Naive B cell (primary cell): ENCODE data around the gene CARHSP1. TPM values are rescaled to one million over a fixed set of nuclear protein-coding genes. Genes with fewer than 3 reads are reported as not detected.
"Not testable (repeated sequence)": the region's sequence is repeated elsewhere in the genome, so short reads cannot be mapped to it uniquely, and the experiment has no call there.

Source experiments
- ATAC-seq, 2 donors: fragments of 150-1000 bp; cut with Tn5 transposase; 2 replicates each; pipeline ENCODE4 v1.10.0; 2021; ENCODE audit warnings: low read depth in 2 of 2, mild to moderate bottlenecking in 2 of 2, moderate library complexity in 2 of 2
- DNase-seq: peaks from one replicate; pipeline ENCODE4 v3.0.0; 2022
- H3K27ac Mint-ChIP-seq, 6 donors: one replicate each; pipeline ENCODE4 v1.8.0; 2020 to 2022; ENCODE audit warnings: mild to moderate bottlenecking in 6 of 6, mixed read lengths in 6 of 6, moderate library complexity in 5 of 6, inconsistent platforms in 2 of 6
- H3K27me3 Mint-ChIP-seq, 3 donors: one replicate each; pipeline ENCODE4 v1.8.0; 2021 to 2022; ENCODE audit warnings: mixed read lengths in 3 of 3, mild to moderate bottlenecking in 1 of 3
- H3K36me3 Mint-ChIP-seq, 2 donors: one replicate each; pipeline ENCODE4 v1.8.0; 2020 to 2022; ENCODE audit warnings: mixed read lengths in 2 of 2, inconsistent platforms in 1 of 2, mild to moderate bottlenecking in 1 of 2
- H3K4me1 Mint-ChIP-seq, 3 donors: one replicate each; pipeline ENCODE4 v1.8.0; 2020 to 2022; ENCODE audit warnings: mixed read lengths in 3 of 3, inconsistent platforms in 1 of 3, mild to moderate bottlenecking in 1 of 3, moderate library complexity in 1 of 3
- H3K4me3 Mint-ChIP-seq, 8 donors: one replicate each; pipeline ENCODE4 v1.8.0; 2020 to 2022; ENCODE audit warnings: mild to moderate bottlenecking in 8 of 8, mixed read lengths in 8 of 8, moderate library complexity in 8 of 8, inconsistent platforms in 2 of 8
- H3K9me3 Mint-ChIP-seq, 7 donors: one replicate each; pipeline ENCODE4 v1.8.0; 2020 to 2022; ENCODE audit warnings: mixed read lengths in 7 of 7, mild to moderate bottlenecking in 5 of 7, inconsistent platforms in 2 of 7, moderate library complexity in 1 of 7
- polyA plus RNA-seq, 6 donors: library from polyadenylated mRNA; unstranded; fragments of 300-500 nt; fragmentation: Illumina TruSeq; gene quantifications; one replicate each; pipeline ENCODE4 v1.2.3, GENCODE V29; 2021; ENCODE audit warnings: low read depth in 6 of 6

The CARHSP1 gene
- polyA plus RNA-seq, 6 donors from 2014 or later: 37.0 to 62.1 (median 50.3) TPM

DNA sequence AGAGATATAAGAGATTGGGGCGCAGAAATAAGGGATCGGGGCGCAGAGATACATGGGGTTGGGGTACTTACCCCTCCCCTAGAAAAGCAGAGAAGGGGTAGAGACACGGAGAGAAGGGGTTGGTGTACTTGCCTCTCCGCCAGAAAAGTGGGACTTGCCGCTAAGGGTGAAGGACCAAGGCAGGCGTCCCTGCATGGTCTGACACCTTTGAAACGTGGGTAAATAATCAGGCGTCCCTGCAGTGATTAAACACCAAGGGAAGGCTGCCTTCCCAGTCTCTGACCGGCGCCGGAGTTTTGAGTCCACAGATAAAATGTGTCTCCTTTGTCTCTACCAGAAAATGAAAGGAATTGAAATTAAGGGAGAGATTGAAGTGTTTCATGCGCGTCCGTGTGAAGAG, 31.2 kb downstream of the CARHSP1 start:
- H3K9me3 Mint-ChIP-seq, H3K27ac Mint-ChIP-seq, DNase-seq, H3K36me3 Mint-ChIP-seq, H3K4me3 Mint-ChIP-seq, H3K27me3 Mint-ChIP-seq, ATAC-seq: not testable (repeated sequence)
- H3K4me1 Mint-ChIP-seq: peaks cover 0 to 17% (median 12%) of the 10 kb centered on the region in 3 donors

GRCh38 chr16:8836797-8837196, 32.0 kb downstream of the CARHSP1 start:
- not testable (repeated sequence) for ATAC-seq, H3K9me3 Mint-ChIP-seq, H3K4me3 Mint-ChIP-seq

DNA sequence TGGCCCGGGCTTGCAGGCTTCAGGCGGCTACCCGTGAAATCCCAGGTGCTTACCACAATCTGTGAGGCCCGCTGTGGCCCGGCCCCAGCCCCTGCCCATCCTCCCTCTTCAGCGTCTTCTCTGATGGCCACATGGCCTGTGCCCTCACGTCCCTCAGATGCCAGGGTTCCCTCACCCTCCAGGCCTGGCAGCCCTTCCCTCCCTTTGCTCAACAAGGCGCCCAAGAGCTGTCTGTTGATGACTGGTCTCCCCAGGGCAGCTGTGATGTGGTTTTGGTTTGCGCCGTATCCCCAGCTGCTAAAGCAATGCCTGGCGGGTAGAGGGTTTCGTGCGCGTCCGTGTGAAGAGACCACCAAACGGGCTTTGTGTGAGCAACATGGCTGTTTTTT, 36.1 kb downstream of the CARHSP1 start:
- Mint-ChIP-seq H3K27me3 (no peaks in the 10 kb centered on the region), H3K4me1 (peaks cover 0 to 19% (median 7%) of the 10 kb centered on the region in 3 donors), H3K27ac (peak overlapping the region in 1 of 6 donors; percentile 73), H3K4me3 (no peak overlapping the region), H3K36me3 (peaks cover 0 to 14% of the 10 kb centered on the region in 2 donors), H3K9me3 (no peaks in the 10 kb centered on the region)
- DNase-seq (no peak), ATAC-seq (no peak)

More at GRCh38 chr16:8836797-8837196, 32.0 kb downstream of the CARHSP1 start:
- DNase-seq, H3K36me3 Mint-ChIP-seq, H3K27me3 Mint-ChIP-seq, H3K27ac Mint-ChIP-seq: not testable (repeated sequence)
- H3K4me1 Mint-ChIP-seq: peaks cover 0 to 14% (median 7%) of the 10 kb centered on the region in 3 donors

DNA sequence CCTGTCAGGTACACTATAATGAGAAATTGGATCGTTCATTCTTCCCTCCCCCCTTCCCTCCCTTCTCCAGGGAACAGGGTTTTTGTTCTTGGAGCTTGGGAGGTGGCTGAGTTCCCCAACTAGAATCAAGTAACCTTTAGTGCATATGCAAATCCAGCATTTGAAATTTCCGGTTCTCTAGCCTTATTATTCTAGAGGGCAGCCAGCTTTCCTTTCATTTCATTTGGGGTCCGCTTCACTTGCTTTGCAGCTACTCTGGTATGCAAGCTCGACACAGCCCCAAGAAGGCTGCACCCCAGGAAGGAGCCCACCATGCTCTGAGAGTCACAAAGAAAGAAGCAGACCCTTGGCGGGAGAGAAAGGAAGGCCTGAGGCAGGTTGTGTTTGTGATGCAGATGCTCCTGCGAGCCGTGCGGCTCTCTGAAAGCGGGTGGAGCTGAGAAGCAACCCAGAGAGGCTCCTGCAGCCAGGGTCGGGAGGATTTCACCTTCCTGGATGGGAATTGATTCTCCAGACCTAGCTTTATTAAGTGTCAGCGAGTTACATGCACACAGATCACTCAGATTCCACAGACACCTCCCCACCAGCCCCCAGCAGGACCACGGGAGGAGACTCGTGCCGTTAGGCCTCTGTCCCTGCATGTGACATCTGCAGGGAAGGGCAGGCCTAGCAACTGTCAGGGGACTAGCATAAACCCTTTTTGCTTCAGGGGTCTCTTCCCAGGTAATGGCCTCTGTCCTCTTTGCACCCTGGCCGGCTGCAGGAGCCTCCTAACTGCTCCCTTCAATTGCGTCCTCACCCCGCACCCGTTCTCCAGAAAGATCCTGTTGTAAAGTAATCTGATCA, 36.7 kb downstream of the CARHSP1 start:
- H3K27ac Mint-ChIP-seq: peak overlapping the region in 2 of 6 donors; percentile 4 to 23
- peaks cover 0 to 14% of the 10 kb centered on the region in 2 donors for H3K36me3 Mint-ChIP-seq
- no peak for ATAC-seq
- H3K4me3 Mint-ChIP-seq: peak overlapping the region in 1 of 8 donors; percentile 18
- H3K4me1 Mint-ChIP-seq: peaks cover 0 to 19% (median 7%) of the 10 kb centered on the region in 3 donors
- H3K27me3 Mint-ChIP-seq: no peaks in the 10 kb centered on the region
- DNase-seq: no peak
- H3K9me3 Mint-ChIP-seq: no peaks in the 10 kb centered on the region

- peaks cover 0 to 14% of the 10 kb centered on the region in 2 donors for H3K36me3 Mint-ChIP-seq
- DNase-seq (no peak), ATAC-seq (no peak)
- H3K9me3 Mint-ChIP-seq: no peaks in the 10 kb centered on the region
- no peak overlapping the region for H3K4me3 Mint-ChIP-seq
- H3K27me3 Mint-ChIP-seq: no peaks in the 10 kb centered on the region
- peak overlapping the region in 1 of 6 donors; percentile 23 for H3K27ac Mint-ChIP-seq
- peaks cover 0 to 19% (median 7%) of the 10 kb centered on the region in 3 donors for H3K4me1 Mint-ChIP-seq
These were observed 37.4 kb downstream of the CARHSP1 start for GRCh38 chr16:8831450-8831849.

- DNase-seq (no peak), ATAC-seq (no peak)
- no peaks in the 10 kb centered on the region for H3K9me3 Mint-ChIP-seq
- peaks cover 0 to 14% of the 10 kb centered on the region in 2 donors for H3K36me3 Mint-ChIP-seq
- H3K4me3 Mint-ChIP-seq: no peak overlapping the region
- H3K27ac Mint-ChIP-seq: peak overlapping the region in 1 of 6 donors; percentile 13
- no peaks in the 10 kb centered on the region for H3K27me3 Mint-ChIP-seq
- H3K4me1 Mint-ChIP-seq: peaks cover 0 to 16% (median 2%) of the 10 kb centered on the region in 3 donors
These were observed 40.2 kb downstream of the CARHSP1 start for GRCh38 chr16:8828541-8829165.

GRCh38 chr16:8826278-8826879, 42.4 kb downstream of the CARHSP1 start:
- no peak for ATAC-seq
- no peaks in the 10 kb centered on the region for H3K27me3 Mint-ChIP-seq
- H3K4me3 Mint-ChIP-seq: no peak overlapping the region
- H3K4me1 Mint-ChIP-seq: peaks cover 6 to 12% (median 12%) of the 10 kb centered on the region in 3 donors
- H3K36me3 Mint-ChIP-seq: peaks cover 0 to 14% of the 10 kb centered on the region in 2 donors
- DNase-seq: no peak
- peak overlapping the region in 2 of 6 donors; percentile 7 to 23 for H3K27ac Mint-ChIP-seq
- no peaks in the 10 kb centered on the region for H3K9me3 Mint-ChIP-seq

- ATAC-seq (no peak), DNase-seq (no peak)
- Mint-ChIP-seq H3K27ac (peak overlapping the region in 2 of 6 donors; percentile 5 to 61), H3K27me3 (no peaks in the 10 kb centered on the region), H3K36me3 (peaks cover 0 to 9% of the 10 kb centered on the region in 2 donors), H3K9me3 (no peaks in the 10 kb centered on the region), H3K4me3 (no peak overlapping the region), H3K4me1 (peaks cover 18 to 30% (median 21%) of the 10 kb centered on the region in 3 donors)
These were observed 46.4 kb downstream of the CARHSP1 start for GRCh38 chr16:8822403-8822802.

DNA sequence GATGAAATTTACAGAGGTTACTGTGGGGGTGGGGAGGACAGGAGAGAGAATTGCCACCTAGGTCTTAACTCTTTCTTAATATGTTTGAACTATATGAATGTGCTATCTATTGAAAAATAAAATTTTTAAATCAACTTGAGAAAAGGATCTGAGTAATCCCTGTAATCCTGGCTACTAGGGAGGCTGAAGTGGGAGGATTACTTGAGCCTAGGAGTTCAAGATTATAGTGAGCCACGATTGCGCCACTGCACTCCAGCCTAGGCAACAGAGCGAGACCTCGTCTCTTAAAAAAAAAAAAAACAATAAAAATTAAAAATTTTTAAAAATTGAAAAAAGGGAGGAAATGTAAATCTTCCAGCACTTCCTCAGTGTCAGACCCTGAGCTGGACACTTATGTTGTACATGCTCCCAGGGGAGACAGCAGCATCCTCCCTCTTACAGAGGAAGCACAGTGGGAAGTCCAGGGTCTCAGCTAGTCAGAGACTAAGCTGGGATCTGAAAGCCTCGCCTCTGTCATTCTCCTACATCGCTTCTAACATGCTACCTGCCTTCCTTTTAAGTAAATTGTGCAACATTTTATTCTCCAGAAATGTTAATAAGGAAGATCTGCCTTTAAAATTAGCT, 49.3 kb downstream of the CARHSP1 start:
- Mint-ChIP-seq H3K36me3 (peaks cover 8 to 19% of the 10 kb centered on the region in 2 donors), H3K4me1 (peaks cover 18 to 30% (median 21%) of the 10 kb centered on the region in 3 donors), H3K9me3 (no peaks in the 10 kb centered on the region), H3K27me3 (no peaks in the 10 kb centered on the region), H3K4me3 (no peak overlapping the region), H3K27ac (peak overlapping the region in 2 of 6 donors; percentile 23 to 89)
- DNase-seq: no peak
- ATAC-seq: no peak

- H3K4me1 Mint-ChIP-seq: peaks cover 18 to 30% (median 21%) of the 10 kb centered on the region in 3 donors
These were observed 50.1 kb downstream of the CARHSP1 start for GRCh38 chr16:8818504-8819270.

GRCh38 chr16:8816967-8817655, 51.7 kb downstream of the CARHSP1 start:
- H3K4me1 Mint-ChIP-seq: peaks cover 15 to 22% (median 17%) of the 10 kb centered on the region in 3 donors
- H3K27me3 Mint-ChIP-seq: no peaks in the 10 kb centered on the region
- H3K4me3 Mint-ChIP-seq: no peak overlapping the region
- no peaks in the 10 kb centered on the region for H3K9me3 Mint-ChIP-seq
- H3K27ac Mint-ChIP-seq: peak overlapping the region in 1 of 6 donors; percentile 35
- no peak for ATAC-seq
- H3K36me3 Mint-ChIP-seq: peaks cover 8 to 22% of the 10 kb centered on the region in 2 donors
- no peak for DNase-seq

More at GRCh38 chr16:8818504-8819270, 50.1 kb downstream of the CARHSP1 start:
- Mint-ChIP-seq H3K36me3 (peaks cover 8 to 22% of the 10 kb centered on the region in 2 donors), H3K27me3 (no peaks in the 10 kb centered on the region), H3K9me3 (no peaks in the 10 kb centered on the region), H3K4me3 (peak overlapping the region in 2 of 8 donors; percentile 65 to 74), H3K27ac (peak overlapping the region in 5 of 6 donors; percentile 13 to 89 (median 52))
- no peak for DNase-seq
- ATAC-seq: peak; percentile 43 to 64
